Endothelial cell of umbilical vein (primary cell): ENCODE measurements around the gene NFIC.

ENCODE experiments used
- EZH2 ChIP-seq: IDR thresholded peaks from 2 replicates; pipeline ENCODE4 v1.6.1; 2012; ENCODE audit warnings: borderline replicate concordance, low read depth, mild to moderate bottlenecking, moderate library complexity, low read length, inconsistent platforms; ENCODE audit not compliant: severe bottlenecking
- JUN ChIP-seq: IDR thresholded peaks from 2 replicates; pipeline ENCODE4 v1.6.1; 2011; ENCODE audit warnings: borderline replicate concordance, low read depth; ENCODE audit not compliant: insufficient read length, insufficient read depth
- MYC ChIP-seq: IDR thresholded peaks from one replicate; pipeline ENCODE4 v1.6.1; 2011; ENCODE audit warnings: mild to moderate bottlenecking, low read depth, low read length
- POLR2A ChIP-seq: IDR thresholded peaks from 2 replicates; pipeline ENCODE4 v1.6.1; 2012; ENCODE audit warnings: low read depth, mild to moderate bottlenecking, control low read depth, low read length
- POLR2AphosphoS5 ChIP-seq: IDR thresholded peaks from 2 replicates; pipeline ENCODE4 v1.6.1; 2012; ENCODE audit warnings: low read depth, mild to moderate bottlenecking, control low read depth, low read length, moderate library complexity; ENCODE audit not compliant: insufficient read depth
- TF ChIP-seq, protein P1 (sequence below), 2 donors: IDR thresholded peaks; 1 replicate in 1 of 2; 2 replicates in 1 of 2; pipeline ENCODE4 v1.5.1; 2011; ENCODE audit warnings: low read length in 2 of 2, mild to moderate bottlenecking in 2 of 2, moderate library complexity in 2 of 2, control low read depth in 1 of 2, inconsistent platforms in 1 of 2, low read depth in 1 of 2; ENCODE audit not compliant: insufficient read depth in 1 of 2; ENCODE audit errors: extremely low read depth in 1 of 2

DNA sequence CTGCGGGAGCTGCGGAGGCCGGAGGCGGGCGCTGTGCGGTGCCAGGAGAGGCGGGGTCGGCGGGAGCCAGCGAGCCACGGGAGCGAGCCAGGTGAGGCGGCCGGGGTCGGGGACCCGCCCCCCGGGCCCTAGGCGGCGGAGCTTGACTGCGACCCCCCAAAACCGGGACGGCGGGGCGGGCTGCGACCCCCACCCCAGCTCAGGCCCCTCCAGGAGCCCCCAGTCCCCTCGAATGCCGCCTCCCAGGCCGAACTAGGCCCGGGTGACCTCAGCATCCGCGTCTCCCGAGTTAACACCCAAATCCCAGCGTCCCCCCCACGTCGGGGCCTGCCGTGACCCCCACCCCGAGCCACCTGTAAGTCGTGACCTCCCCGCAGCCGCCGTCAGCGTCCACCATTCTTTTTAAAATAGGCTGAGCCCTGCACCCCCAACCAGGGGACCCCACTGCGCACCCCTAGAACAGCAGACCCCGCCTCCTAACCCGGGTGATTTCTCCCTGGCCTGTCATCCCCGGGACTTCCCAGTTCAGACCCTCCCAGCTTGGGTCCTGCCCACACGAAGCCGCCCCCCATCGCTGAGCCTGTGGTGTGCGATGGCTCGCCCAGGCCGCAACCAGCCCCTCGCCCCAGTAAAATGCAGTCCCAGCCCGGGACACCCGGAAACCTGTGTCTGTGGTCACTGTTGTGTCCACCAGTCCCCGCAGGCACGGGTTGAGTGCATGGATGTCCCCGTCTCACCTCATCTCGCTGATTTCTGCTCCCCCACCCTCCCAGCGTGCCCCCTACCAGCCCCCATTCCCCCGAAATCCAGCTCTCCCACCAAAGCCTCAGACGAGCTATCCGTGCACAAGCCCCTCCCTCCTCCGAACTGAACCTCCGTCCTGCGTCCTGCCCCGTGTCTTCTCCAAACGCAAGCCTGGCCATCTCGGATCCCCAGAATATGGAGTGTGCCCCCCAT, 140.3 kb downstream of the NFIC start:
- TF ChIP-seq, protein P1, sequence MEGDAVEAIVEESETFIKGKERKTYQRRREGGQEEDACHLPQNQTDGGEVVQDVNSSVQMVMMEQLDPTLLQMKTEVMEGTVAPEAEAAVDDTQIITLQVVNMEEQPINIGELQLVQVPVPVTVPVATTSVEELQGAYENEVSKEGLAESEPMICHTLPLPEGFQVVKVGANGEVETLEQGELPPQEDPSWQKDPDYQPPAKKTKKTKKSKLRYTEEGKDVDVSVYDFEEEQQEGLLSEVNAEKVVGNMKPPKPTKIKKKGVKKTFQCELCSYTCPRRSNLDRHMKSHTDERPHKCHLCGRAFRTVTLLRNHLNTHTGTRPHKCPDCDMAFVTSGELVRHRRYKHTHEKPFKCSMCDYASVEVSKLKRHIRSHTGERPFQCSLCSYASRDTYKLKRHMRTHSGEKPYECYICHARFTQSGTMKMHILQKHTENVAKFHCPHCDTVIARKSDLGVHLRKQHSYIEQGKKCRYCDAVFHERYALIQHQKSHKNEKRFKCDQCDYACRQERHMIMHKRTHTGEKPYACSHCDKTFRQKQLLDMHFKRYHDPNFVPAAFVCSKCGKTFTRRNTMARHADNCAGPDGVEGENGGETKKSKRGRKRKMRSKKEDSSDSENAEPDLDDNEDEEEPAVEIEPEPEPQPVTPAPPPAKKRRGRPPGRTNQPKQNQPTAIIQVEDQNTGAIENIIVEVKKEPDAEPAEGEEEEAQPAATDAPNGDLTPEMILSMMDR (IDR thresholded peaks at IDR 0.05; ENCODE audit: extremely low read depth in 1 of 2, insufficient read depth in 1 of 2, low read depth in 1 of 2, low read length in 2 of 2) = no peak
- TF ChIP-seq POLR2AphosphoS5 (no peak), JUN (no peak), EZH2 (no peak), POLR2A (no peak), MYC (no peak)
